A673 (cell line): ENCODE data around the gene IRS1. TPM values are rescaled to one million over a fixed set of nuclear protein-coding genes. Genes with fewer than 3 reads are reported as not detected.

ENCODE experiments used
- BruUV-seq: library from RNA; stranded (reverse); fragments of 400-500 nt; replicated peaks from 2 replicates; lab custom pipeline; 2021; lab: Mats Ljungman, UMichigan
- CTCF ChIA-PET: fragments of 300-600 bp; sonication (Branson Sonifier 250); formaldehyde crosslinking; loops from one replicate; lab custom pipeline; 2022; ENCODE audit warnings: antibody characterized with exemption; lab: Charles Lee
- POLR2A ChIA-PET: fragments of 300-600 bp; sonication (Branson Sonifier 250); formaldehyde crosslinking; loops from one replicate; lab custom pipeline; 2022; ENCODE audit warnings: antibody characterized with exemption; ENCODE audit not compliant: low non-redundant PET; lab: Charles Lee
- DNase-seq: peaks from one replicate; pipeline ENCODE4 v3.0.0-alpha.2; 2015; ENCODE audit warnings: low spot score
- H3K27ac ChIP-seq: fragments of 200-600 bp; sonication (generic); 2 replicates; pipeline ENCODE4 v1.5.1; 2016; ENCODE audit warnings: mixed run types, low read depth, mild to moderate bottlenecking, mixed read lengths, antibody characterized with exemption, low read length; ENCODE audit not compliant: poor library complexity, severe bottlenecking
- H3K27me3 ChIP-seq: fragments of 200-600 bp; sonication (generic); replicated peaks from 2 replicates; pipeline ENCODE4 v1.6.1; 2017; ENCODE audit warnings: mixed run types, low read depth, mild to moderate bottlenecking, mixed read lengths, antibody characterized with exemption, low read length; ENCODE audit not compliant: insufficient read depth, poor library complexity
- H3K36me3 ChIP-seq: fragments of 200-600 bp; sonication (generic); 2 replicates; pipeline ENCODE4 v1.6.1; 2016; ENCODE audit warnings: mixed run types, mild to moderate bottlenecking, mixed read lengths, antibody characterized with exemption, low read length; ENCODE audit not compliant: insufficient read depth, poor library complexity, severe bottlenecking
- H3K4me1 ChIP-seq: fragments of 200-600 bp; sonication (generic); 2 replicates; pipeline ENCODE4 v1.6.1; 2017; ENCODE audit warnings: mixed run types, mild to moderate bottlenecking, mixed read lengths, antibody characterized with exemption, low read length; ENCODE audit not compliant: insufficient read depth, poor library complexity, severe bottlenecking
- H3K4me3 ChIP-seq: fragments of 200-600 bp; sonication (generic); 2 replicates; pipeline ENCODE4 v1.5.1; 2016; ENCODE audit warnings: low read depth, mixed run types, mild to moderate bottlenecking, mixed read lengths, low read length; ENCODE audit not compliant: poor library complexity, severe bottlenecking
- H3K9me3 ChIP-seq: fragments of 200-600 bp; sonication (generic); 2 replicates; pipeline ENCODE4 v1.6.1; 2016; ENCODE audit warnings: mixed run types, low read depth, mild to moderate bottlenecking, mixed read lengths, antibody characterized with exemption, low read length; ENCODE audit not compliant: poor library complexity, severe bottlenecking
- CTCF ChIP-seq: fragments of 300-800, 200-600 bp; sonication (generic); conservative IDR thresholded peaks from 2 replicates; pipeline ENCODE4 v1.5.1; 2017; ENCODE audit warnings: low read depth, mild to moderate bottlenecking, antibody characterized with exemption, low read length, moderate library complexity, mixed read lengths
- EZH2 ChIP-seq: fragments of 200-600 bp; sonication (generic); IDR thresholded peaks from 2 replicates; pipeline ENCODE4 v1.6.1; 2017; ENCODE audit warnings: borderline replicate concordance, low read depth, mild to moderate bottlenecking, mixed read lengths, antibody characterized with exemption, low read length; ENCODE audit not compliant: poor library complexity, severe bottlenecking
- intact Hi-C: fragments of 100-400 bp; cut with micrococcal nuclease; formaldehyde crosslinking; loops from one replicate; pipeline ENCODE4 v1.10.0; 2022; ENCODE audit not compliant: unreplicated experiment
- total RNA-seq: library from RNA; stranded (reverse); gene quantifications from 2 replicates; pipeline ENCODE4 v1.2.3, GENCODE V29; 2021

Gene IRS1
- total RNA-seq, 1 experiment from 2014 or later = 29.3 TPM

- Histone ChIP-seq H3K9me3 (no peaks in the 10 kb centered on the region), H3K27ac (no peak overlapping the region), H3K4me1 (no peaks in the 10 kb centered on the region), H3K36me3 (no peaks in the 10 kb centered on the region), H3K4me3 (no peak overlapping the region), H3K27me3 (no peaks in the 10 kb centered on the region)
- TF ChIP-seq CTCF (no peak), EZH2 (no peak)
- no TSS peak for BruUV-seq
- ChIA-PET CTCF (no interaction called here), POLR2A (no interaction called here)
- intact Hi-C loops = no loop called here
- DNase-seq = no peak
Measured at GRCh38 chr2:226703514-226703913, 96.1 kb downstream of the IRS1 start.

GRCh38 chr2:226702376-226702775, 97.2 kb downstream of the IRS1 start:
- no TSS peak for BruUV-seq
- Histone ChIP-seq H3K4me1 (no peaks in the 10 kb centered on the region), H3K27ac (no peak overlapping the region), H3K9me3 (no peaks in the 10 kb centered on the region), H3K36me3 (no peaks in the 10 kb centered on the region), H3K4me3 (no peak overlapping the region), H3K27me3 (no peaks in the 10 kb centered on the region)
- intact Hi-C loops = no loop called here
- POLR2A ChIA-PET = no interaction called here
- TF ChIP-seq EZH2 (no peak), CTCF (no peak)
- CTCF ChIA-PET = no interaction called here
- DNase-seq = no peak

GRCh38 chr2:226701052-226701451, 98.6 kb downstream of the IRS1 start:
- intact Hi-C loops = no loop called here
- CTCF ChIA-PET = interaction anchor here (0.6 kb wide), 1 partner anchor 138 kb away, joined by 5 read pairs; no protein-coding TSS in a partner anchor
- Histone ChIP-seq H3K36me3 (no peaks in the 10 kb centered on the region), H3K9me3 (no peaks in the 10 kb centered on the region), H3K27me3 (no peaks in the 10 kb centered on the region), H3K27ac (no peak overlapping the region), H3K4me3 (no peak overlapping the region), H3K4me1 (no peaks in the 10 kb centered on the region)
- POLR2A ChIA-PET = no interaction called here
- no TSS peak for BruUV-seq
- TF ChIP-seq EZH2 = no peak
- TF ChIP-seq CTCF = no peak
- DNase-seq = no peak
